Endothelial cell of hepatic sinusoid (primary cell): ENCODE results near the gene KDM5C.
"Not testable (repeated sequence)": the region's sequence is repeated elsewhere in the genome, so short reads cannot be mapped to it uniquely, and the experiment has no call there.

Experiments
- in situ Hi-C: cut with HindIII; loops from 2 replicates; pipeline ENCODE4 v1.10.0; 2017; ENCODE audit warnings: low sequenced_read_pairs

The KDM5C gene

GRCh38 chrX:53195401-53195800, 29.6 kb downstream of the KDM5C start:
- in situ Hi-C loops, result no loop called here

- in situ Hi-C loops, result no loop called here
Observed at GRCh38 chrX:53194308-53194707, 30.7 kb downstream of the KDM5C start.

GRCh38 chrX:53193093-53193492, 31.9 kb downstream of the KDM5C start:
- in situ Hi-C loops, result no loop called here

GRCh38 chrX:53190363-53190960, 34.5 kb downstream of the KDM5C start:
- in situ Hi-C loops, result no loop called here

- in situ Hi-C loops, result no loop called here
Observed at GRCh38 chrX:53188763-53189162, 36.2 kb downstream of the KDM5C start.

GRCh38 chrX:53186351-53186750, 38.7 kb downstream of the KDM5C start:
- in situ Hi-C loops, result no loop called here

GRCh38 chrX:53184836-53185235, 40.2 kb downstream of the KDM5C start:
- in situ Hi-C loops, result no loop called here

GRCh38 chrX:53171356-53171755, 53.7 kb downstream of the KDM5C start:
- in situ Hi-C loops, result no loop called here

GRCh38 chrX:53166103-53166502, 58.9 kb downstream of the KDM5C start:
- in situ Hi-C loops, result no loop called here

GRCh38 chrX:53164566-53164965, 60.4 kb downstream of the KDM5C start:
- in situ Hi-C loops, result not testable (repeated sequence)

- in situ Hi-C loops, result no loop called here
Observed at GRCh38 chrX:53163436-53163835, 61.6 kb downstream of the KDM5C start.

GRCh38 chrX:53160297-53160983, 64.6 kb downstream of the KDM5C start:
- in situ Hi-C loops, result no loop called here

- in situ Hi-C loops, result no loop called here
Observed at GRCh38 chrX:53159184-53159583, 65.8 kb downstream of the KDM5C start.

- in situ Hi-C loops, result no loop called here
Observed at GRCh38 chrX:53156207-53156596, 68.8 kb downstream of the KDM5C start.

GRCh38 chrX:53155512-53156206, 69.3 kb downstream of the KDM5C start:
- in situ Hi-C loops, result no loop called here

GRCh38 chrX:53153581-53153980, 71.4 kb downstream of the KDM5C start:
- in situ Hi-C loops, result no loop called here
